ENCODE results near the gene IL9.

Gene IL9

DNA sequence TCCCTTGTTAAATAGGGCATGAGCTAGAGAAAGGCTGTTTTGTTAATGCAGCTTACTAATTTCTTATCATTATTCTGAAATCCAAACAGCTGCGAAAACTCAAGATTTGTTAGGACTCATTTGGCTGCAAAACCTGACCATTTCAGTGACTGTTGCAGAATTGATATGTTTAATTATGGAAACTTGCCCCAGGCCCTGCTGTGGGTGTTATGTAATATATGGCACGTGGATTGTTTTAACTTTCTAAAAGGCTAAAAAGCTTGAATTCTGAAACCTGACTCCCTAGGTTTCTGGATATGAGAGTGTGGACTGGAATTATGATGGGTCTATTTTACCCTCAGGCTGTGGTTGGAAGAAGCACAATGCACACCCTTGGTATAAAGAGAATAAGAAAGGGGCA is 4.4 kb downstream of the IL9 start:
- no peak for DNase-seq (ENCODE audit: low spot score)

- DNase-seq (ENCODE audit: low spot score): no peak
Measured at GRCh38 chr5:135890867-135891266, 4.8 kb downstream of the IL9 start.

GRCh38 chr5:135890296-135890695 is 5.3 kb downstream of the IL9 start:
- DNase-seq (ENCODE audit: low spot score): no peak

GRCh38 chr5:135887881-135888614 is 7.6 kb downstream of the IL9 start:
- DNase-seq (ENCODE audit: low spot score): no peak

DNA sequence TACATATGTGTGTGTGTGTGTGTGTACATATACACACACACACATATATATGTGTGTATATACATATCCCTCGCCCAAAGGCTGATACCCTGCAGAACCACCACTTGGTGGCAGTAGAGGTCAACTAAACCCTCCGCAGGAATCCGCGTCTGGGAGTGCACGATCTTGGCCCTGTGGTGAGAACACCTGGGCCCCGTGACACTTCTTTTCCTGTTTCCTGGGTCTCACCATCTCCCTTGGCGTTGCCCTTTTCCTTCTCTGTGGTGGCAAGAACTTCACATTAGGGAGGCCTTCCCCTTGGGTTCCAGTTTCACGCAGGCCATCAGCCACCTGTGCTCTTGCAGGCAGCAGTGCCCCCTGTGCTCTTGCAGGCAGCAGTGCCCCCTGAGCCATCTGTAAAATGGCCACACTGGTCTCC is 8.2 kb downstream of the IL9 start:
- DNase-seq (ENCODE audit: low spot score): peak; percentile 51

GRCh38 chr5:135886136-135886535 is 9.5 kb downstream of the IL9 start:
- no peak for DNase-seq (ENCODE audit: low spot score)

DNA sequence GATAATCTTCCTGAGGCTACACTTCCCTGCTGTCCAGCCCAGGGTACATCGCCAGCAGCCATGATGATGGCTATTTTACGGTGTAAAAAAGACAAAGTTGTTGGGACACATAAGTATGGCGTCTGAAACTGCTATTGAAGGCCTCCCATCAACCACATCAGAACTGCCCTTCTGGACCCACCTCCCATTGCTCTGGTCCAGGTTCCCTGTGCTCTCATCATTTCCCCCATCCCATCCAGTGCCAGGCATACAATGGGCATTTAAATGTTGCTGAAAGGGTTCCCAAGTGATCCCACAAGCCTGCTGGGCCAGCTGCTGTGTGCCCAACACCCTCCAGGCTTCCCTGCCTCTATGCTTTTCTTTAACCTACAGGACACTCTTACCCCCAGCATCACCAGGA is 10.6 kb downstream of the IL9 start:
- DNase-seq (ENCODE audit: low spot score): no peak

- DNase-seq (ENCODE audit: low spot score): no peak
Measured at GRCh38 chr5:135883441-135883840, 12.2 kb downstream of the IL9 start.

GRCh38 chr5:135883026-135883425 is 12.6 kb downstream of the IL9 start:
- no peak for DNase-seq (ENCODE audit: low spot score)

DNA sequence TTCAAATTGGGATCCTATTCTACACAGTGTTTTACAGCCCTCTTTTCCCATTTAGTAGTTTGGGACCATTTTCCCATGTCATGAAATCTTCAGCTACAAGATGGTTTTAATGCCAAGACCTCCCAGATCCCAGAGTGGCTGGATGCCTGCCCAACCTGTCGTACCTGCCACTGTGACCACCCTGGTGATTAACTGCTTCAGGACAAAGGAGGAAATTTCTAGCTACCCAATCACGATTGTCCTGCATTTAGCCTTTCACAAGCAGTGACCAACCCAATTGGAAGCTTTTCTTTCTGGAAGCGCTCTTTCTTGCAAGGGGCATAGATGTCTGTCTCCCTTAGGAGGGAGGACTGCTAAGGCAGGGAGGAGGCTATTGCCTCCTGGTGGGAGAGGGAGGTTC is 13.8 kb downstream of the IL9 start:
- no peak for DNase-seq (ENCODE audit: low spot score)

GRCh38 chr5:135881244-135881643 is 14.4 kb downstream of the IL9 start:
- peak; percentile 75 for DNase-seq (ENCODE audit: low spot score)

DNA sequence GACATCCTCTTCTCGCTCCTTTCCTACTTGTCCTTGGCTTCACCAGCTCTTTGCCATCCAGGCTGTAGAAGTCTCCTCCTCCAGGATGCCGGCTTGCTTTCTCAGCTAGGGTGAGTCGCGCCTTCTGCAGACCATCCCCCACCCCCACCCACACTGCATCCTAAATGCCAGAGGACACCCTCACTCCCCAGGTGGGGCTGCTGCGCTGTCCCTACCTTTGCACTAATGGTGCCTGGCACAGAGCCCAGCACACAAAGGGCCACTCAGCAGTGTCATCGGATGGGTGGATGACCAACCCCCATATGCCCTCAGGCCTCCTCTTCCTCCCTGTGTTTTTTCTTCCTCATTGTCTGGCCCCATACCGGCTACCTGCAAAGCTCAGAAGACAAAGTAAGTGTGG is 14.8 kb downstream of the IL9 start:
- DNase-seq (ENCODE audit: low spot score): no peak

GRCh38 chr5:135880278-135880677 is 15.4 kb downstream of the IL9 start:
- DNase-seq (ENCODE audit: low spot score): no peak

- DNase-seq (ENCODE audit: low spot score): no peak
Measured at GRCh38 chr5:135879591-135879990, 16.1 kb downstream of the IL9 start.

DNA sequence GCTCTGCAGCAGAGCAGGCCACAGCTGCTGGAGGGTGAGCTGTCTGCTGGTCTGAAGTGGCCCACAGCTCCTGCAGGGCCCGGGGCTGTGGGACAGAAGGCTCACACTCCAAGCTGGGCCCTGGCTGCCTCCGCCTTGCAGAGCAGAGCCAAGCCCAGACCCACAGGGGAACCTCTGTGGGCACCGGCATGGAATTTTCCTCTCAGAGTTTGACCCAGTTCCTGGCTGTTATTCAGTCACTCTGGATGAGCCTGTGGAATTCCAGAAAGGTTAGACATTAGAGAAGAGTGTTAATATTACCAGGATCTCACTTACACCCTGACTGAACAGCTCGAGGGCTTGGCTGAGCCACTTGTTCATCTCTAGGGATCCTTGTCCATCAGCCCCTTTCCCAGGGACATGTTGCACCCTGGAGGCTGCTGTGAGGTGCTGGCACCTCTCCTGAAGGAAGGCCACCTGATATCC is 17.5 kb downstream of the IL9 start:
- peak; percentile 23 for DNase-seq (ENCODE audit: low spot score)

DNA sequence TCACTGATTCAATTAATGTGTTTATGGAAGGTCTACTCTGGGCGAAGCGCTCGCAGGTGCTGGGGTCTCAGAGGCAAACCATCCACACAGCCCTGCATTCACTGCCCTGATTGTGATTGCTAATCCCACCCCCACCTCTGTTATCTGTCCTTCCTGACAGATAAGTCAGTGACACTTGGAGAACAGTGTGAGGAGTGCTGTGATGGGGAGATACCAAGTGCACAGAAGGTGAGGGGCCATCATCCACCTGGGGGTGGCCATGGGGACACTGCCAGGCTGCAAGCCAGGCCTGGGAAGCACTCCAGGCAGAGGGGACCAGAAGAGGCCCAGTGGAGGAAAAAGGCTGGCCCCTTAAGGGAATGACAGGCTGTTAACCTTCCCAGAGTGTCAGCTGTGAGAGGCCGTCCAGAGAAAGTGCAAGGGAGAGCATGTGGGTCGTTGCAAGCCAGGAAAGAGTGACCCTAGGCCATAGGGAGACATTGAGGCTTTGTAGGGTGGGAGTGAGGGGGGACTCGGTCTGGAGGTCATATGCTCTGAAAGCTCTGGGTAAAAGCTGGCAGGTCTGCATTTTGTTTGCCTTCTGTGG is 18.0 kb downstream of the IL9 start:
- no peak for DNase-seq (ENCODE audit: low spot score)

- DNase-seq (ENCODE audit: low spot score): no peak
Measured at GRCh38 chr5:135876146-135876545, 19.5 kb downstream of the IL9 start.

GRCh38 chr5:135875567-135875966 is 20.1 kb downstream of the IL9 start:
- no peak for DNase-seq (ENCODE audit: low spot score)

GRCh38 chr5:135874461-135874860 is 21.2 kb downstream of the IL9 start:
- no peak for DNase-seq (ENCODE audit: low spot score)

DNA sequence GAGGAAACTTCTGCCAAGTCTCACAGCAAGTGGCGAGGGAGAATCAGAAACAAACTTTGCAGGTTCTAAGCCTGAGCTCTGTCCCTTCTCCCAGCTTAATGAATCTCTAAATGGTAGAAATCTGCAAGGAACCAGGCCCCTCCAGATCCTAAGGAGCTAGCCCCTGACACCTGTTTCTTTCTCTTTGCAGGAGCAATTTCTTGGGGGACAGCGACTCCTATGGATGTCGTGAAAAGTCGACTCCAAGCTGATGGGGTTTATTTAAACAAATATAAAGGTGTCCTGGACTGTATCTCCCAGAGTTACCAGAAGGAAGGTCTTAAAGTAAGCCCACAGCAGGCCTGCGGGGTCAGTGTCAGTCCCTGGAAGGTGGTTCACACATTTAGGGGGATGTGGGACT is 21.8 kb downstream of the IL9 start:
- DNase-seq (ENCODE audit: low spot score): no peak

- no peak for DNase-seq (ENCODE audit: low spot score)
Measured at GRCh38 chr5:135871268-135871915, 24.2 kb downstream of the IL9 start.

GRCh38 chr5:135869935-135870334 is 25.7 kb downstream of the IL9 start:
- no peak for DNase-seq (ENCODE audit: low spot score)

- no peak for DNase-seq (ENCODE audit: low spot score)
Measured at GRCh38 chr5:135869276-135869675, 26.4 kb downstream of the IL9 start.
